DOHH2 (cell line): Measurements from ENCODE around the gene NPY4R.
"Not testable (repeated sequence)": the region's sequence is repeated elsewhere in the genome, so short reads cannot be mapped to it uniquely, and the experiment has no call there.

ENCODE experiments used
- EZH2phosphoT487 ChIP-seq: fragments of 200-600 bp; sonication (generic); IDR thresholded peaks from 2 replicates; pipeline ENCODE4 v1.6.1; 2017; ENCODE audit warnings: borderline replicate concordance, mild to moderate bottlenecking, antibody characterized with exemption, low read length, moderate library complexity, mixed read lengths
- TF ChIP-seq, protein P1 (sequence below): fragments of 200-600 bp; sonication (generic); IDR thresholded peaks from one replicate; pipeline ENCODE4 v1.5.1; 2014; ENCODE audit warnings: antibody characterized with exemption, mild to moderate bottlenecking, low read depth, low read length; ENCODE audit not compliant: poor library complexity, severe bottlenecking

DNA sequence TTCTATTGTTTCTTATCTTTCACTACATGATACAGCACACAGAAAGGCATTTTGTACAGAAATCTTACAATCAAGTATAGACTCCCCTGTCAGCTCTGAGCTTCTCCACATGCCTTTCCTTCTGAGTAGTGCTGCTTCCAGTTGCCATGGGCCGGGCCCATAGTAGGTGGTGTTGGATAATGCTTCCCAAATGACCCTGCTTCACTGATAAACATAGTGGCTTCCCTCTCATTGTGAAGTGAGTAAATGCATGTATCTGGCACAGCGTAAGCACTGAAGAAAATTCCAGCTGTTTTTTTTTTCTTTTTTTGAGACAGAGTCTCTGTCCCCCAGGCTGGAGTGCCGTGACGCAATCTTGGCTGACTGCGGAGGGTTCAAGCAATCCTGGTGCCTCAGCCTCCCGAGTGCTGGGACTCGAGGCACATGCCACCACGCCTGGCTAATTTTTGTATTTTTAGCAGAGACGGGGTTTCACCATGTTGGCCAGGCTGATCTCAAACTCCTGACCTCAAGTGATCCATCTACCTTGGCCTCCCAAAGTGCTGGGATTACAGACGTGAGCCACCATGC, 23.0 kb downstream of the NPY4R start:
- TF ChIP-seq, protein P1, sequence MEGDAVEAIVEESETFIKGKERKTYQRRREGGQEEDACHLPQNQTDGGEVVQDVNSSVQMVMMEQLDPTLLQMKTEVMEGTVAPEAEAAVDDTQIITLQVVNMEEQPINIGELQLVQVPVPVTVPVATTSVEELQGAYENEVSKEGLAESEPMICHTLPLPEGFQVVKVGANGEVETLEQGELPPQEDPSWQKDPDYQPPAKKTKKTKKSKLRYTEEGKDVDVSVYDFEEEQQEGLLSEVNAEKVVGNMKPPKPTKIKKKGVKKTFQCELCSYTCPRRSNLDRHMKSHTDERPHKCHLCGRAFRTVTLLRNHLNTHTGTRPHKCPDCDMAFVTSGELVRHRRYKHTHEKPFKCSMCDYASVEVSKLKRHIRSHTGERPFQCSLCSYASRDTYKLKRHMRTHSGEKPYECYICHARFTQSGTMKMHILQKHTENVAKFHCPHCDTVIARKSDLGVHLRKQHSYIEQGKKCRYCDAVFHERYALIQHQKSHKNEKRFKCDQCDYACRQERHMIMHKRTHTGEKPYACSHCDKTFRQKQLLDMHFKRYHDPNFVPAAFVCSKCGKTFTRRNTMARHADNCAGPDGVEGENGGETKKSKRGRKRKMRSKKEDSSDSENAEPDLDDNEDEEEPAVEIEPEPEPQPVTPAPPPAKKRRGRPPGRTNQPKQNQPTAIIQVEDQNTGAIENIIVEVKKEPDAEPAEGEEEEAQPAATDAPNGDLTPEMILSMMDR, result not testable (repeated sequence)
- TF ChIP-seq EZH2phosphoT487, result not testable (repeated sequence)
